Erythroblast (primary cell): ENCODE data around the gene LRMDA.

Experiments
- GATA1 ChIP-seq: IDR thresholded peaks from 2 replicates; pipeline ENCODE4 v1.6.1; 2011; ENCODE audit warnings: low read depth, mild to moderate bottlenecking, control low read depth, low read length, moderate library complexity
- POLR2A ChIP-seq: IDR thresholded peaks from 2 replicates; pipeline ENCODE4 v1.6.1; 2011; ENCODE audit warnings: mild to moderate bottlenecking, low read length

- TF ChIP-seq POLR2A = no peak
- no peak for TF ChIP-seq GATA1
Observed at GRCh38 chr10:75976681-75977080, 545.3 kb downstream of the LRMDA start.
